A549 treated with ZK216348 at 1 μM for 4 hours (cell line): ENCODE results near the gene PPP2R2C. TPM values are rescaled to one million over a fixed set of nuclear protein-coding genes. Genes with fewer than 3 reads are reported as not detected.

Experiments used
- total RNA-seq: library from RNA; stranded (reverse); fragments of 200-300 nt; extraction: Qiagen RNA extraction; gene quantifications from 5 replicates; pipeline ENCODE4 v1.2.3, GENCODE V29; 2022; ENCODE audit warnings: low read depth

Gene PPP2R2C
- 26.6 to 40.8 TPM (median 36.9 TPM) in 5 replicates for total RNA-seq

GRCh38 chr4:6472387-6473263 lies at the start of gene PPP2R2C:
TSS of gene PPP2R2C (minus strand) at chr4:6472614. CDS start at chr4:6472229, 385 bp downstream.

Other genes starting within 250 kb of the PPP2R2C start
- 7.5 to 16.0 TPM (median 13.8 TPM) in 5 replicates for gene WFS1, start 202.8 kb downstream of the PPP2R2C start, total RNA-seq
- 7.3 to 10.7 TPM (median 9.6 TPM) in 5 replicates for gene MAN2B2, start 102.6 kb upstream of the PPP2R2C start, total RNA-seq
- gene MRFAP1, start 168.1 kb upstream of the PPP2R2C start, total RNA-seq, result 234 to 277 TPM (median 251 TPM) in 5 replicates
- 34.1 to 83.8 TPM (median 64.8 TPM) in 5 replicates for gene S100P, start 221.3 kb upstream of the PPP2R2C start, total RNA-seq
- gene MRFAP1L1, start 237.3 kb upstream of the PPP2R2C start, total RNA-seq, result 30.3 to 39.2 TPM (median 35.1 TPM) in 5 replicates
- gene BLOC1S4, start 243.6 kb upstream of the PPP2R2C start, total RNA-seq, result 14.5 to 18.0 TPM (median 16.5 TPM) in 5 replicates